Measurements from ENCODE around the gene RAPGEF1. TPM values are rescaled to one million over a fixed set of nuclear protein-coding genes. Genes with fewer than 3 reads are reported as not detected.

The RAPGEF1 gene
- total and polyA plus RNA-seq, 2 experiments from 2014 or later = 3.3 to 24.1 TPM

DNA sequence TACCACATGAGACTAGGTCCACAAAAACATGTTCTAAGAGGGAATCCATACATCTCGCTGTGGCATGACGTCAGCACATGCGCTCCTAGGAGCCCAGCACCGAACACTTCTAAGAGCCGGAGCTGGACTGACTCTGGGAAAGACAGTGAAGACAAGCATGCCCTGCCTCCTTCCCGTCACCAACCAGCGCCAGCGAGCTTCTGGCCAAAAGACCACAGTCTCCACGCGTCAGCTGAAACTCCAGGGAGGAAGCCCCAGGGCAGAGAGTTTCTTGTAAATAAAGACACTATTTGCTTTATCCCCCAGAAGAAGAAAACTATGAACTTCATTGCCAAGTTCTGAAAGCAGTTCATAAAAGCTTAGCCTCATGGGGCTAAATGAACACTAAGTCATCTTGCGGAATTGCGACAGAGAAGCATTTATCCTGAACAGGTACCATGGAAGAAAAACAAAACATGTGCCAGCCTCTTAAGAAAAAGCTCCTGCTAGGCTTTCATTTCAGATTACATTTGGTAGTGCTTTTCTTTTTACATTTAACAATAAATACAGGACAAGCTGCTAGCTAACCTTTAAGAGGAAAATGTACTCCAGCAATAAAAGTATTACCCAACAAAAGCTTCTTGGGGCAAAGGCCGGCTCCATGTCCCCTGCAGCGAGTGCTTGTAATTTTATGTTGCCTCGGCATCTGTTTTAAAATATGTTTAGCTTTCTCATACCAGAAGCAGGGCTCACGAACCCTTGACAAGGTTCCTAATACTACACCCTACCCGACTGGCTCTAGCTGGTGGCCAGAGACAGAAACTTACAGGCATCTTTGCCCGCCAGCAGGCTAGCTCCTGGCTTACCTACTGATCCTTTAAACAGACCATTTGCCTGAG, 98.0 kb downstream of the RAPGEF1 start:
- H3K36me3 ChIP-seq (ENCODE audit: low read depth) = 0 out of 2 replicates have a peak, but pooled peaks cover 3% of the 10 kb centered on the region
- no peak for DNase-seq
- WGBS, 2 experiments (ENCODE audit: low coverage in 1 of 2, low lambda C conversion rate in 2 of 2, missing lambda C conversion rate in 2 of 2) = 93 to 96% methylated on average over 18 of the region's 18 CpGs
- H3K9me2 ChIP-seq (ENCODE audit: insufficient read depth) = no peaks in the 10 kb centered on the region
- H3K9ac ChIP-seq = no peak overlapping the region
- H3F3A ChIP-seq (ENCODE audit: insufficient read depth) = 0 out of 2 replicates have a peak, but pooled peaks cover 4% of the 10 kb centered on the region
- H3K4me2 ChIP-seq (ENCODE audit: unreplicated experiment) = no peak overlapping the region
- no peak overlapping the region for H2AFZ ChIP-seq
- H3K27ac ChIP-seq = no peak overlapping the region
- no peaks in the 10 kb centered on the region for H4K20me1 ChIP-seq (ENCODE audit: insufficient read depth)
- no peak overlapping the region for H3K4me3 ChIP-seq
- TF ChIP-seq EZH2phosphoT487 (IDR thresholded peaks at IDR 0.05; ENCODE audit: insufficient read depth, low read depth) = no peak
- no peak for TF ChIP-seq EZH2 (IDR thresholded peaks at IDR 0.05; ENCODE audit: insufficient read depth, poor library complexity, severe bottlenecking)
- no peaks in the 10 kb centered on the region for H3K27me3 ChIP-seq (replicated peaks; ENCODE audit: insufficient read depth)
- H3K79me2 ChIP-seq (ENCODE audit: insufficient read depth) = peaks cover 13% of the 10 kb centered on the region; the same call in 1 of the 2 replicates
- in situ Hi-C loops (cut with MboI) = no loop called here
- no peaks in the 10 kb centered on the region for H3K9me3 ChIP-seq (ENCODE audit: low read depth)
- H3K4me1 ChIP-seq (ENCODE audit: insufficient read depth) = peaks cover 12% of the 10 kb centered on the region

DNA sequence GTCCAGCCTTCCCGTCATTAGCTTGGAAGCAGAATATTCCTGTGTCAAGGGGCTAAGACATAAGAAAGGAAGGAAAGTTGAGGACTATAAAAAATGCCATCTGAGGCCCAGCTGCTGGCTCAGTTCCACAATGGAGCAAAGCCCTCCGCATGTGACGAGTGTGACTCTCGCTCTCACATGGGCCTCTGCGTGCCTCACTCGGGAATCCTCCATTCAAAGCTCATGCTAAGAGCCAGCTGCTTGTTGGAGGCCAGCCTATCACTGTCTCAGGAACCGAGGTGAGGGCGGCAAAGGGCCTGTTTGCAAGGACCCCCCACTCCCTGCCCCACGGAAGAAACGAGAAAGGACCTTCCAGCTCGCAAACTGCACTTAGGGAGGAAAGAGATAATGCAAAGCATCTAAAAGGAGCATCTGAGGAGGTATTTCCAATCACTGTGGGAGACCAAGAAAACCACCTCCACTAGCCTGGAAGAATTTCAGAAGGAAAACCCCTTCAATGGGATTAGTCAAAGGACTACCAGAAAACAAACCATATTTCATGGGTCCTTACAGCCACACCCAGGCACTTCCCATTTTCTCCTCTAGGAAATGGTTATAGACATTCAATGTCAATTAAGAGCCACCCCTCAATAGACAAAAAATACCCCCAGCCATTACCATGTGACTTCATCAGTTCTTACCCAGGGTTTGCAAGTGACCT, 99.3 kb downstream of the RAPGEF1 start:
- H3K4me3 ChIP-seq = no peak overlapping the region
- H3K4me2 ChIP-seq (ENCODE audit: unreplicated experiment) = no peak overlapping the region
- no peak for TF ChIP-seq EZH2 (IDR thresholded peaks at IDR 0.05; ENCODE audit: insufficient read depth, poor library complexity, severe bottlenecking)
- no peak for TF ChIP-seq EZH2phosphoT487 (IDR thresholded peaks at IDR 0.05; ENCODE audit: insufficient read depth, low read depth)
- 0 out of 2 replicates have a peak, but pooled peaks cover 3% of the 10 kb centered on the region for H3K36me3 ChIP-seq (ENCODE audit: low read depth)
- 66 to 68% methylated on average over 11 of the region's 11 CpGs for WGBS, 2 experiments (ENCODE audit: low coverage in 1 of 2, low lambda C conversion rate in 2 of 2, missing lambda C conversion rate in 2 of 2)
- H3K4me1 ChIP-seq (ENCODE audit: insufficient read depth) = peaks cover 20% of the 10 kb centered on the region
- no peaks in the 10 kb centered on the region for H3K9me2 ChIP-seq (ENCODE audit: insufficient read depth)
- H3K9me3 ChIP-seq (ENCODE audit: low read depth) = no peaks in the 10 kb centered on the region
- peak; percentile 76 for DNase-seq
- peak overlapping the region; percentile 47; the same call in 1 of the 2 replicates for H3K9ac ChIP-seq
- no peak overlapping the region for H3K27ac ChIP-seq
- H3K79me2 ChIP-seq (ENCODE audit: insufficient read depth) = peaks cover 13% of the 10 kb centered on the region; the same call in 1 of the 2 replicates
- no peak overlapping the region for H2AFZ ChIP-seq
- H3F3A ChIP-seq (ENCODE audit: insufficient read depth) = peaks cover 13% of the 10 kb centered on the region; the same call in 1 of the 2 replicates
- in situ Hi-C loops (cut with MboI) = no loop called here
- H4K20me1 ChIP-seq (ENCODE audit: insufficient read depth) = no peaks in the 10 kb centered on the region
- H3K27me3 ChIP-seq (replicated peaks; ENCODE audit: insufficient read depth) = no peaks in the 10 kb centered on the region

- Histone ChIP-seq H4K20me1 (ENCODE audit: insufficient read depth) (no peaks in the 10 kb centered on the region), H3K9ac (peak overlapping the region; percentile 47; the same call in 1 of the 2 replicates), H3K79me2 (ENCODE audit: insufficient read depth) (0 out of 2 replicates have a peak, but pooled peaks cover 13% of the 10 kb centered on the region), H3F3A (ENCODE audit: insufficient read depth) (peaks cover 14% of the 10 kb centered on the region; the same call in 1 of the 2 replicates), H3K4me2 (ENCODE audit: unreplicated experiment) (no peak overlapping the region), H3K27me3 (replicated peaks; ENCODE audit: insufficient read depth) (no peaks in the 10 kb centered on the region), H3K9me3 (ENCODE audit: low read depth) (no peaks in the 10 kb centered on the region), H3K27ac (no peak overlapping the region), H3K4me3 (no peak overlapping the region), H3K36me3 (ENCODE audit: low read depth) (0 out of 2 replicates have a peak, but pooled peaks cover 3% of the 10 kb centered on the region), H3K4me1 (ENCODE audit: insufficient read depth) (peaks cover 19% of the 10 kb centered on the region), H2AFZ (no peak overlapping the region), H3K9me2 (ENCODE audit: insufficient read depth) (no peaks in the 10 kb centered on the region)
- WGBS, 2 experiments (ENCODE audit: low coverage in 1 of 2, low lambda C conversion rate in 2 of 2, missing lambda C conversion rate in 2 of 2) = 61 to 68% methylated on average over 9 of the region's 9 CpGs
- in situ Hi-C loops (cut with MboI) = no loop called here
- TF ChIP-seq EZH2 (IDR thresholded peaks at IDR 0.05; ENCODE audit: insufficient read depth, poor library complexity, severe bottlenecking) (no peak), EZH2phosphoT487 (IDR thresholded peaks at IDR 0.05; ENCODE audit: insufficient read depth, low read depth) (no peak)
- no peak for DNase-seq
These were observed 100.0 kb downstream of the RAPGEF1 start for GRCh38 chr9:131639769-131640437.

- no peak overlapping the region for H3K4me2 ChIP-seq (ENCODE audit: unreplicated experiment)
- in situ Hi-C loops (cut with MboI) = no loop called here
- peak overlapping the region; percentile 68 for H3K27ac ChIP-seq
- 90 to 93% methylated on average over 6 of the region's 6 CpGs for whole genome bisulfite sequencing, 2 experiments (ENCODE audit: low coverage in 1 of 2, low lambda C conversion rate in 2 of 2, missing lambda C conversion rate in 2 of 2)
- DNase-seq = no peak
- no peaks in the 10 kb centered on the region for H3K27me3 ChIP-seq (replicated peaks; ENCODE audit: insufficient read depth)
- no peaks in the 10 kb centered on the region for H3K9me3 ChIP-seq (ENCODE audit: low read depth)
- H3K4me3 ChIP-seq = no peak overlapping the region
- H3K36me3 ChIP-seq (ENCODE audit: low read depth) = no peaks in the 10 kb centered on the region
- H3F3A ChIP-seq (ENCODE audit: insufficient read depth) = peaks cover 26% of the 10 kb centered on the region
- H3K9me2 ChIP-seq (ENCODE audit: insufficient read depth) = no peaks in the 10 kb centered on the region
- H3K9ac ChIP-seq = no peak overlapping the region
- peaks cover 26% of the 10 kb centered on the region for H3K4me1 ChIP-seq (ENCODE audit: insufficient read depth)
- H2AFZ ChIP-seq = no peak overlapping the region
- H3K79me2 ChIP-seq (ENCODE audit: insufficient read depth) = 0 out of 2 replicates have a peak, but pooled peaks cover 13% of the 10 kb centered on the region
- no peaks in the 10 kb centered on the region for H4K20me1 ChIP-seq (ENCODE audit: insufficient read depth)
- no peak for TF ChIP-seq EZH2 (IDR thresholded peaks at IDR 0.05; ENCODE audit: insufficient read depth, poor library complexity, severe bottlenecking)
- no peak for TF ChIP-seq EZH2phosphoT487 (IDR thresholded peaks at IDR 0.05; ENCODE audit: insufficient read depth, low read depth)
These were observed 103.3 kb downstream of the RAPGEF1 start for GRCh38 chr9:131636593-131636992.
